Camera-type eye (tissue), 1 donor: ENCODE results near the gene HS3ST1. TPM values are rescaled to one million over a fixed set of nuclear protein-coding genes. Genes with fewer than 3 reads are reported as not detected.

Experiments used
- total RNA-seq: library from RNA; depleted of rRNA; stranded (reverse); fragments of >200 nt; gene quantifications from one replicate; pipeline ENCODE4 v1.2.3, GENCODE V29; 2014

Gene HS3ST1
- 2.3 TPM for total RNA-seq

GRCh38 chr4:11428231-11428898 lies at the start of gene HS3ST1:
Gene HS3ST1 (minus strand): TSS chr4:11428894. CDS start chr4:11400005, 28,889 bp downstream.

